Activated T-helper 1 cell treated with anti-CD3 and anti-CD28 coated beads, Interleukin-2, amount 50 U/mL, for 16 hours (primary cell): Measurements from ENCODE around the gene LBP.
"Not testable (repeated sequence)": the region's sequence is repeated elsewhere in the genome, so short reads cannot be mapped to it uniquely, and the experiment has no call there.

Experiments used
- DNase-seq, 2 donors: peaks; one replicate each; pipeline ENCODE4 v3.0.0-alpha.2; 2020; ENCODE audit warnings: low read depth in 1 of 2, low spot score in 1 of 2

LBP gene

GRCh38 chr20:38345643-38346042 lies 639 bp upstream of the LBP start:
- DNase-seq, result no peak

- no peak for DNase-seq
Measured at GRCh38 chr20:38346741-38347140, 459 bp downstream of the LBP start.

GRCh38 chr20:38349856-38350255 lies 3.6 kb downstream of the LBP start:
- DNase-seq, result no peak

- DNase-seq, result no peak
Measured at GRCh38 chr20:38350879-38351775, 4.8 kb downstream of the LBP start.

GRCh38 chr20:38353316-38353715 lies 7.0 kb downstream of the LBP start:
- no peak for DNase-seq

- no peak for DNase-seq
Measured at GRCh38 chr20:38354227-38354626, 7.9 kb downstream of the LBP start.

GRCh38 chr20:38355161-38356012 lies 9.1 kb downstream of the LBP start:
- no peak for DNase-seq

- DNase-seq, result no peak
Measured at GRCh38 chr20:38357653-38358207, 11.4 kb downstream of the LBP start.

GRCh38 chr20:38358556-38358955 lies 12.3 kb downstream of the LBP start:
- DNase-seq, result no peak

GRCh38 chr20:38363004-38363747 lies 16.9 kb downstream of the LBP start:
- no peak for DNase-seq

GRCh38 chr20:38369389-38369788 lies 23.1 kb downstream of the LBP start:
- no peak for DNase-seq

GRCh38 chr20:38372806-38373205 lies 26.5 kb downstream of the LBP start:
- DNase-seq, result no peak

- no peak for DNase-seq
Measured at GRCh38 chr20:38373231-38373867, 27.1 kb downstream of the LBP start.

- no peak for DNase-seq
Measured at GRCh38 chr20:38373898-38374297, 27.6 kb downstream of the LBP start.

GRCh38 chr20:38377039-38377685 lies 30.9 kb downstream of the LBP start:
- no peak for DNase-seq

GRCh38 chr20:38377838-38378237 lies 31.6 kb downstream of the LBP start:
- not testable (repeated sequence) for DNase-seq

GRCh38 chr20:38383147-38383546 lies 36.9 kb downstream of the LBP start:
- DNase-seq, result no peak

- no peak for DNase-seq
Measured at GRCh38 chr20:38386004-38386403, 39.7 kb downstream of the LBP start.

- DNase-seq, result no peak
Measured at GRCh38 chr20:38386851-38387250, 40.6 kb downstream of the LBP start.

GRCh38 chr20:38387953-38388352 lies 41.7 kb downstream of the LBP start:
- DNase-seq, result no peak
